GM21360 (cell line): ENCODE results near the gene MMAB.

Experiments
- ATAC-seq: cut with Tn5 transposase; IDR thresholded peaks from one replicate; pipeline ENCODE4 v1.9.1; 2021; ENCODE audit warnings: mild to moderate bottlenecking, moderate library complexity; ENCODE audit not compliant: unreplicated experiment

The MMAB gene

GRCh38 chr12:109586385-109587296, 13.3 kb upstream of the MMAB start:
- no peak for ATAC-seq

DNA sequence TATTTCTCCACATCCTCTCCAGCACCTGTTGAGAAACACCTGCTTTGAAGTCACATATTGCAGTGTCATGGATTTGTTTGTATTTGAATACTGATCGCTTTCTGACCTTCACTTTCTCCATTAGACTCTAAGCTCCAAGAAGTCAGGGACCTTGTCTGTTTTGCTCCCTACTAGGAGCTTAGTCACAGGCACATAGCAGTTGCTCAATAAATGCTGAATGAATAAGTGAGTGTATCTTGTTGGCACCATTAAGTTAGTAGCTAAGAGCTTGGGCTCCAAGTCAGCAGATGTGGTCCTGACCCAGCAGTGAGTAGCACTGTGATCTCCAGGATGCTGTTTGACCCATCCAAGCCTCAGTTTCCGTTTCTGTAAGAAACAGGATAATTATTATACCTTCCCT, 10.4 kb upstream of the MMAB start:
- ATAC-seq = no peak

- no peak for ATAC-seq
These were observed 9.3 kb upstream of the MMAB start for GRCh38 chr12:109582636-109583035.

- ATAC-seq = no peak
These were observed 8.6 kb upstream of the MMAB start for GRCh38 chr12:109581856-109582255.

DNA sequence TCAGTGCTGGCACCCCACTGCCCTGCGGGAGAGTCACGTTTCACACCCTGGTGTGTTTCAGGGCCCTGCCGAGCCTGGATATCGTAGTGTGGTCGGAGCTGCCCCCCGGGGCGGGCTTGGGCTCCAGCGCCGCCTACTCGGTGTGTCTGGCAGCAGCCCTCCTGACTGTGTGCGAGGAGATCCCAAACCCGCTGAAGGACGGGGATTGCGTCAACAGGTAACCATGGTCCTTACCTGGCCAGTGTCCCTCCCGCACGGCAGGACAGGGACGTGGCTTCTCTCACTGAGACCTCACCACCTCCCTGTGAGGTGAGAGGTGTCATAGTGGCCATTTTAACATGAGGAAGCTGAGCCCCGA, 8.0 kb upstream of the MMAB start:
- ATAC-seq = no peak

DNA sequence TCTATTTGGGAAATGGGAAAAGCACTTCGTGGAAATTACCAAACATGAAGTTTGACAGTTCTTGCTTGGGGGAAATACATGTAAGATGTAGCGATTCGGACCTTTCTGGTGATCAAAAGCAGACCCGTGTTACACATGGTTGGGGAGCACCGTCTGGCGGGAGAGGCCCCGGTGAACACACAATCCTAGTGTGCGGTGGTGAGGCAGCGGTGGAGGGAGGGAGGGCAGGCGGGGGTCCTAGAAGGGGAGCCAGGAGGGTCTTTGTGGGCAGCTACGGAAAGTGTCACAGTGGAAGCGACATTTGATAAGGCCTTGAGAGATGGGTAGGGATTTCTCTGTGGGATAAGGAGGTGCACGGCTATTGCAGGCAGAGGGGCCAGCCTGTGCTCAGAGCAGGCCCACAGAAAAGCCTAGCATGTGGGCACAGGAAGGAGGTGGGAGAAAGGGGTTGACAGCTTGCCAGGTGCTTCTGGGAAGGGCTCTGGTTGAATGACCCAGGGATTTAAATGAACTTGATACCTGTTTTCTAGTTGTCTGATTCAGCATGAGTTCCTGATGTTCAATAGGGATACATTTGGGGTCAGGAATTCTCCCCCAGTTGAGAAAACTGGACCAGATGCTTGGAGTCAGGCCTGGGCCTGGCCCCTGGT, 7.5 kb upstream of the MMAB start:
- no peak for ATAC-seq

DNA sequence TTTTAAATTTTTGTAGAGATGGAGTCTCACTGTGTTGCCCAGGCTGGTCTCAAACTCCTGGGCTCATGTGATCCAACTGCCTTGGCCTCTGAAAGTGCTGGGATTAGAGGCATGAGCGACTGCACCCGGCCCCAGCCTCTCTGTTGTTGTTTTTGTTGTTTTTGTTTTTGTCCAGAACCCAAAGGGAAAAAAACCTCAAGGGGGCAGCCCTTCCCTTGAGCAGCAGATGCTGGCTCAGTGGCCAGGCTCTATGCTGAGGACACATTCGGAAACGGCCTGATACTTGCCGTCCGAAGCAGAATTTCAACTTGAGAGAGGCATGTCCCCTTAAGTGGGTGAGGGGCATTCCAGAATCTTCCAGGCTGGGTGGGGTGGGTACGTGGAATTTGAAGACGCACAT, 7.0 kb upstream of the MMAB start:
- ATAC-seq = no peak

GRCh38 chr12:109579639-109580038, 6.3 kb upstream of the MMAB start:
- ATAC-seq = no peak

GRCh38 chr12:109578330-109578927, 5.1 kb upstream of the MMAB start:
- ATAC-seq = no peak

DNA sequence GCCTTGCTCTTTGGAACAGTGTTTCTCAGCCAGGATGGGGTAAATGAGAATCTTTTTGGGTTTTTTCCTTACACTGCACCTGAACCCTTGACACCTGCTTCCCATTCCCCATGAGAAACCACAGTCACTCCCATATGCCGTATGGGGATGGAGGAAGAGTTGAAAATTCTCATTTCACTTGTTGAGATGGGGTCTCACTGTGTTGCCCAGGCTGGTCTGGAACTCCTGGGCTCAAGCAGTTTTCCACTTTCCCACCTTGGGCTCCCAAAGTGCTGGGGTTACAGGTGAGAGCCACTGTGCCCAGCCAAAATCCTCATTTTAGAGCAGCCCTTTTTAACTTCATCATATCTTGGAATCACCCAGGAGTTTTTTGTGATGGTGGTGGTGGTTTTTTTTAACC, 4.0 kb upstream of the MMAB start:
- no peak for ATAC-seq

DNA sequence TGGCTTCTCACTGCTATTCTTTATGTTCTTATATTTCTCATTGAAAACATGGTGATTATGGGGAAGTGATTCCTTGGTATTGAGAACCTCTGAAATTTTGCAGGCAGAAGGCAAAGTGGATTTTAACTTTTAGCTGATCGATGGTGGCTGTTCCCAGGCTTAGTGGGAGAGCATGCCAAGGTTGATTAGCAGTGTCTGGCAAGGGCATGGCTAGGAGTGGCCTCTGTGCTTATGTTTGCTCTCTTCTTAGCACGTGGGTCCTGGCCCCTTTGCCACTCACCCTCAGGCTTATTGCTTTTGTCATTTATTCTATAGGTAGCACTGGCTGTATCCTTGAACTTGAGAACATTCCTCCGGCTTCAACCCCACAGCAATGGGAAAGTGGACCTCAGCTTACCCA, 2.4 kb upstream of the MMAB start:
- ATAC-seq = no peak

- ATAC-seq = no peak
These were observed 575 bp upstream of the MMAB start for GRCh38 chr12:109573914-109574244.

DNA sequence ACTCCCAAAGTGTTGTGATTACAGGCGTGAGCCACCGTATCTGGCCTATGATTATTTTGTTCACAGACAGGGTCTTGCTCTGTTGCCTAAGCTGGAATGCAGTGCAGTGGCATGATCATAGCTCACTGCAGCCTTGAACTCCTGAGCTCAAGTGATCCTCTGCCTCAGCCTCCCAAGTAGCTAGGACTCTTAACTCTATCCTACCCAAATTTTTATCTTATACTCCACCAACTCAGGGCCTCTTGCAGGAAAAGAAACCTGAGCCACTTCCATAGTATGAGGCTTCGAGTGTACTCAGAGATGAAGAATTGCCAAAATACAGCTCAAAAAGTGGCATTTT, 828 bp downstream of the MMAB start:
- no peak for ATAC-seq

GRCh38 chr12:109571773-109572505, 1.4 kb downstream of the MMAB start:
- no peak for ATAC-seq

GRCh38 chr12:109568486-109568885, 4.8 kb downstream of the MMAB start:
- ATAC-seq = no peak

DNA sequence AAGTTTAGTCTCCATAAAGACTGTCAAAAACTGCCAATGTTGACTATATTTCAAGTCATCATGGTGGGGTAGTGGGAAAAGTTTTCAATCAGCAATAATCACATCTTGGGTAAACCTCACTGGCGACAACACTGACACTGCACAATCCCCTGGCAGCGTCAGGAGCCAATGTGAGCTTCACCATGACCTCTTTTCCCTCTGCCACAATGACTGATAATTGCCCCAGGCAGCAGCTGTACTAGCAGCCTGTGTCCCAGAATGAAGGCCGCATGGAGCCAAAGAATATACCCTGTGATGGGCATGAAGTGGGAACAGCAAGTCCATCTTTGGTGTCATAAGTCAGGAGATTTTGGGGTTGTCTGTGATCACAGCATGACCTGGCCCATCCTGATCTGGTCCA, 5.3 kb downstream of the MMAB start:
- no peak for ATAC-seq

- ATAC-seq = no peak
These were observed 6.0 kb downstream of the MMAB start for GRCh38 chr12:109567296-109567695.

GRCh38 chr12:109566424-109566823, 6.9 kb downstream of the MMAB start:
- no peak for ATAC-seq

- no peak for ATAC-seq
These were observed 9.7 kb downstream of the MMAB start for GRCh38 chr12:109563291-109564284.

DNA sequence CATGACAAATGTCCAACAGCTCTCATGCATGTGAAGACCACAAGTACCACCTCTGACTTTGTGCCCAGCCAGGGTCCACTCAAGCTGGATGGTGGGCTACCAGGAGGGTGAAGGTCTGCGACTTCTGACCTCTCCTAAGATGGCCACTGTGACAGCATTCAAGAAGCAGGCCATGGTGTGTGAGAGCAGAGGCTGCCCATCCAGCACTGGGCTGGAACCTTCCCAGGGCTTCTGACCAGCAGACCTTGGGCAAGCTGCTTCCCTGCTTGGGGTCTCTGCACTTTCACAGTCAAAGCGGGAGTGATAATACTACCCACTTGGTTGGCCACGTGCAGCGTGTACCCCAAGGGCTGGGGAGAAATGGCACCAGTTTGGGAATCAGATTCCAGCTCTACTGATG, 10.4 kb downstream of the MMAB start:
- ATAC-seq = no peak

DNA sequence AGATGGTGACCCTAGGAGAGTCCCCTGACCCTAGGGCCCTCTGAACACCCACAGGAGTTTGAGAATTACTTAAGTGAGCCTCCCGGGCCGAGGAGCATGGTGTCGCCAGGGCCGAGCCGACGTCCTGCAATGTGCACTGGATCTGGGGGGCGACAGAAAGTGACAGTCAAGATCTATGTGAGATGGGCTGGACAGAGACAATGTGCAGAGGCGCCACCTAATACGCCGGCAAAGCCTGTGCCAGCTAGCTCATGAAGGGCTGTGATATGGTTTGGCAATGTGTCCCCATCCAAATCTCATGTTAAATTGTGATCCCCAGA, 11.6 kb downstream of the MMAB start:
- ATAC-seq = no peak
